Prostate gland (tissue), 2 donors: ENCODE results near the gene PRR20B.
"Not testable (repeated sequence)": the region's sequence is repeated elsewhere in the genome, so short reads cannot be mapped to it uniquely, and the experiment has no call there.

Source experiments
- POLR2A ChIP-seq: fragments of 450-650 bp; IDR thresholded peaks from one replicate; pipeline ENCODE4 v1.6.1; 2016; ENCODE audit warnings: antibody characterized with exemption, mild to moderate bottlenecking
- POLR2AphosphoS5 ChIP-seq: sonication (generic); formaldehyde crosslinking; IDR thresholded peaks from one replicate; pipeline ENCODE4 v1.6.1; 2017; ENCODE audit warnings: antibody characterized with exemption
- TF ChIP-seq, protein P1 (sequence below), 4 experiments: fragments of 200-600 bp in 2 of 4; fragments of 450-650 bp in 2 of 4; sonication (generic) in 2 of 4; IDR thresholded peaks; 1 replicate in 3 of 4; 2 replicates in 1 of 4; pipeline ENCODE4 v1.5.1; 2016 to 2019; ENCODE audit warnings: antibody characterized with exemption in 4 of 4, mild to moderate bottlenecking in 2 of 4, moderate library complexity in 2 of 4

DNA sequence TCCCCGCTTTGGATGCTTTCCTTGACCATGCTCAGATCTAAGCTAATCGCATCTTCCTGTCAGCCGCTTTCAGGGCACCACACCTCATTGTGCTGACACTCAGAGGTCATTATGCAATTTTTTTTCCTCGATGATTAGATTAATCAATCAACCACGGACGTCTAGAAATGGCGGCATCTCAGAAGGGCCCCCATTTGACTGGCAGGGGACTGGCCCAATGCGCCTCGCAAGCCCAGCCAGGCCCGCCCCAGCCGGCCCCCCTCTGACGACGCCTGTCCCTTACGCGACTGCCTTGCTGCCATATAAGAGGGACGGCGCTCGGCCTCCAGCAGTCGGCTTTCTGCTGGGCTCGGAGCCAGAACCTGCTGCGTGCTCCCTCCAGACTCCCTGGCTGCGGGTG lies 13.0 kb downstream of the PRR20B start, which contains the start of gene PRR20D:
- TF ChIP-seq, protein P1, sequence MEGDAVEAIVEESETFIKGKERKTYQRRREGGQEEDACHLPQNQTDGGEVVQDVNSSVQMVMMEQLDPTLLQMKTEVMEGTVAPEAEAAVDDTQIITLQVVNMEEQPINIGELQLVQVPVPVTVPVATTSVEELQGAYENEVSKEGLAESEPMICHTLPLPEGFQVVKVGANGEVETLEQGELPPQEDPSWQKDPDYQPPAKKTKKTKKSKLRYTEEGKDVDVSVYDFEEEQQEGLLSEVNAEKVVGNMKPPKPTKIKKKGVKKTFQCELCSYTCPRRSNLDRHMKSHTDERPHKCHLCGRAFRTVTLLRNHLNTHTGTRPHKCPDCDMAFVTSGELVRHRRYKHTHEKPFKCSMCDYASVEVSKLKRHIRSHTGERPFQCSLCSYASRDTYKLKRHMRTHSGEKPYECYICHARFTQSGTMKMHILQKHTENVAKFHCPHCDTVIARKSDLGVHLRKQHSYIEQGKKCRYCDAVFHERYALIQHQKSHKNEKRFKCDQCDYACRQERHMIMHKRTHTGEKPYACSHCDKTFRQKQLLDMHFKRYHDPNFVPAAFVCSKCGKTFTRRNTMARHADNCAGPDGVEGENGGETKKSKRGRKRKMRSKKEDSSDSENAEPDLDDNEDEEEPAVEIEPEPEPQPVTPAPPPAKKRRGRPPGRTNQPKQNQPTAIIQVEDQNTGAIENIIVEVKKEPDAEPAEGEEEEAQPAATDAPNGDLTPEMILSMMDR (IDR thresholded peaks at IDR 0.05), result not testable (repeated sequence)
- TF ChIP-seq POLR2AphosphoS5, POLR2A: not testable (repeated sequence)
